Suprapubic skin (tissue), 4 donors: Measurements from ENCODE around the gene MESP1. TPM values are rescaled to one million over a fixed set of nuclear protein-coding genes. Genes with fewer than 3 reads are reported as not detected.

Experiments
- DNase-seq, 2 donors: peaks; one replicate each; pipeline ENCODE4 v3.0.0-alpha.2; 2019; ENCODE audit warnings: low spot score in 2 of 2
- H3K27ac ChIP-seq: fragments of 200-600 bp; sonication (generic); one replicate; pipeline ENCODE4 v1.5.1; 2019
- H3K27me3 ChIP-seq: fragments of 200-600 bp; sonication (generic); one replicate; pipeline ENCODE4 v1.5.1; 2019
- H3K36me3 ChIP-seq: fragments of 200-600 bp; sonication (generic); one replicate; pipeline ENCODE4 v1.5.1; 2019
- H3K4me1 ChIP-seq: fragments of 200-600 bp; sonication (generic); one replicate; pipeline ENCODE4 v1.5.1; 2019
- H3K4me3 ChIP-seq: fragments of 200-600 bp; sonication (generic); one replicate; pipeline ENCODE4 v1.5.1; 2019; ENCODE audit warnings: mild to moderate bottlenecking
- H3K9me3 ChIP-seq: fragments of 200-600 bp; sonication (generic); one replicate; pipeline ENCODE4 v1.5.1; 2019
- EP300 ChIP-seq: sonication (generic); formaldehyde crosslinking; IDR thresholded peaks from one replicate; pipeline ENCODE4 v1.6.1; 2017; ENCODE audit warnings: antibody characterized with exemption
- POLR2A ChIP-seq, 2 donors: fragments of 450-650 bp; IDR thresholded peaks; one replicate each; pipeline ENCODE4 v1.6.1; 2017; ENCODE audit warnings: antibody characterized with exemption in 2 of 2, mild to moderate bottlenecking in 2 of 2, moderate library complexity in 2 of 2
- POLR2AphosphoS5 ChIP-seq, 3 donors: sonication (generic); formaldehyde crosslinking; IDR thresholded peaks; one replicate each; pipeline ENCODE4 v1.6.1; 2017; ENCODE audit warnings: antibody characterized with exemption in 3 of 3
- WGBS: methylation state at CpG from one replicate; pipeline ENCODE4 v1.1.5; 2018; 5-methylcytosine and 5-hydroxymethylcytosine counted together
- total RNA-seq, 4 donors: library from RNA; depleted of rRNA; stranded (reverse); fragments of >200 nt; gene quantifications; one replicate each; pipeline ENCODE4 v1.1.0, GENCODE V29; 2016
- TF ChIP-seq, protein P1 (sequence below), 2 donors: fragments of 200-600 bp in 1 of 2; fragments of 450-650 bp in 1 of 2; sonication (generic) in 1 of 2; IDR thresholded peaks; one replicate each; pipeline ENCODE4 v1.5.1; 2016 to 2019; ENCODE audit warnings: antibody characterized with exemption in 2 of 2, mild to moderate bottlenecking in 1 of 2, moderate library complexity in 1 of 2

MESP1 gene
- total RNA-seq, 4 donors from 2014 or later, result 0.49 to 1.9 (median 0.89) TPM

GRCh38 chr15:89724621-89725020 is 26.4 kb downstream of the MESP1 start:
- H3K9me3 ChIP-seq, result no peaks in the 10 kb centered on the region
- no peak for DNase-seq
- H3K4me3 ChIP-seq, result no peak overlapping the region
- 100% methylated on average over 1 of the region's 1 CpG for WGBS
- no peaks in the 10 kb centered on the region for H3K27me3 ChIP-seq
- no peak for TF ChIP-seq POLR2A (IDR thresholded peaks at IDR 0.05)
- no peak for TF ChIP-seq POLR2AphosphoS5 (IDR thresholded peaks at IDR 0.05)
- TF ChIP-seq, protein P1, sequence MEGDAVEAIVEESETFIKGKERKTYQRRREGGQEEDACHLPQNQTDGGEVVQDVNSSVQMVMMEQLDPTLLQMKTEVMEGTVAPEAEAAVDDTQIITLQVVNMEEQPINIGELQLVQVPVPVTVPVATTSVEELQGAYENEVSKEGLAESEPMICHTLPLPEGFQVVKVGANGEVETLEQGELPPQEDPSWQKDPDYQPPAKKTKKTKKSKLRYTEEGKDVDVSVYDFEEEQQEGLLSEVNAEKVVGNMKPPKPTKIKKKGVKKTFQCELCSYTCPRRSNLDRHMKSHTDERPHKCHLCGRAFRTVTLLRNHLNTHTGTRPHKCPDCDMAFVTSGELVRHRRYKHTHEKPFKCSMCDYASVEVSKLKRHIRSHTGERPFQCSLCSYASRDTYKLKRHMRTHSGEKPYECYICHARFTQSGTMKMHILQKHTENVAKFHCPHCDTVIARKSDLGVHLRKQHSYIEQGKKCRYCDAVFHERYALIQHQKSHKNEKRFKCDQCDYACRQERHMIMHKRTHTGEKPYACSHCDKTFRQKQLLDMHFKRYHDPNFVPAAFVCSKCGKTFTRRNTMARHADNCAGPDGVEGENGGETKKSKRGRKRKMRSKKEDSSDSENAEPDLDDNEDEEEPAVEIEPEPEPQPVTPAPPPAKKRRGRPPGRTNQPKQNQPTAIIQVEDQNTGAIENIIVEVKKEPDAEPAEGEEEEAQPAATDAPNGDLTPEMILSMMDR (IDR thresholded peaks at IDR 0.05), result no peak
- no peak for TF ChIP-seq EP300
- H3K4me1 ChIP-seq, result peaks cover 2% of the 10 kb centered on the region
- H3K36me3 ChIP-seq, result no peaks in the 10 kb centered on the region
- H3K27ac ChIP-seq, result no peak overlapping the region

DNA sequence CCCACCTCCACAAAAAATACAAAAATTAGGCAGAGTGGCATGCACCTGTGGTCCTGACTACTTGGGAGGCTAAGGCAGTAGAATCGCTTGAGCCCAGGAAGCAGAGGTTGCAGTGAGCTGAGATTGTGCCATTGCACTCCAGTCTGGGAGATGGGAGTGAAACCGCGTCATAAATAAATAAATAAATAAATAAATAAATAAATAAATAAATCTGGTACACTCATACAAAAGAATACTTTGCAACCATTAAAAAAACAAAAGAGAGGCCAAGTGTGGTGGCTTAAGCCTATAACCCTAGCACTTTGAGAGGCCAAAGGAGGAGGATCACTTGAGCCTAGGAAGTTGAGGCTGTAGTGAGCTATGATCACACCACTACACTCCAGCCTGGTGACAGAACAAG is 28.0 kb downstream of the MESP1 start:
- H3K27me3 ChIP-seq, result no peaks in the 10 kb centered on the region
- TF ChIP-seq, protein P1 (IDR thresholded peaks at IDR 0.05), result no peak
- TF ChIP-seq POLR2A (IDR thresholded peaks at IDR 0.05), result no peak
- TF ChIP-seq EP300, result no peak
- no peak for TF ChIP-seq POLR2AphosphoS5 (IDR thresholded peaks at IDR 0.05)
- H3K4me3 ChIP-seq, result no peak overlapping the region
- WGBS, result 93% methylated on average over 3 of the region's 3 CpGs
- no peaks in the 10 kb centered on the region for H3K9me3 ChIP-seq
- H3K36me3 ChIP-seq, result no peaks in the 10 kb centered on the region
- no peak overlapping the region for H3K27ac ChIP-seq
- no peaks in the 10 kb centered on the region for H3K4me1 ChIP-seq
- DNase-seq, result no peak

DNA sequence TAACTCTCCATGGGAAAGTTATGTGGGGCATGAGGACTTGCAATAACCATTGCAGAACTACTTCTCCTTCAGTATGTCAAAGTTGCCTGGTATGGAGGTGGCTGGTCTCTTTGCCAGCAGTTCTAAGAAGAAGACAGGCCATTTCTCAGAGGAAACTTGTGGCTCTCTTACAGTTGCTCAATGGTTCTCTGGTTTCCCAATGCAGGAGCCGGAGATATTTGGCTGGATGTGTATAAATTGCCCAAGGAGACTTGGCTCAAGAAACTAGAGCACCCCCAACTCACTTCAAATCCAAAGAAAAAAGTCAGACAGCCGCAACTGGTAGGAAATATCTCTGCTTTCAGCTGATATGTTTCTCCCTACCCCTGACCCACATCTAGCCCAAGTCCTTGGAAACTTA is 36.3 kb downstream of the MESP1 start:
- H3K9me3 ChIP-seq, result no peaks in the 10 kb centered on the region
- H3K36me3 ChIP-seq, result no peaks in the 10 kb centered on the region
- no peak overlapping the region for H3K27ac ChIP-seq
- no peak for DNase-seq
- H3K27me3 ChIP-seq, result no peaks in the 10 kb centered on the region
- 87% methylated on average over 2 of the region's 2 CpGs for WGBS
- TF ChIP-seq, protein P1 (IDR thresholded peaks at IDR 0.05), result no peak
- TF ChIP-seq POLR2AphosphoS5 (IDR thresholded peaks at IDR 0.05) (no peak), EP300 (no peak), POLR2A (IDR thresholded peaks at IDR 0.05) (no peak)
- H3K4me3 ChIP-seq, result no peak overlapping the region
- H3K4me1 ChIP-seq, result no peaks in the 10 kb centered on the region

DNA sequence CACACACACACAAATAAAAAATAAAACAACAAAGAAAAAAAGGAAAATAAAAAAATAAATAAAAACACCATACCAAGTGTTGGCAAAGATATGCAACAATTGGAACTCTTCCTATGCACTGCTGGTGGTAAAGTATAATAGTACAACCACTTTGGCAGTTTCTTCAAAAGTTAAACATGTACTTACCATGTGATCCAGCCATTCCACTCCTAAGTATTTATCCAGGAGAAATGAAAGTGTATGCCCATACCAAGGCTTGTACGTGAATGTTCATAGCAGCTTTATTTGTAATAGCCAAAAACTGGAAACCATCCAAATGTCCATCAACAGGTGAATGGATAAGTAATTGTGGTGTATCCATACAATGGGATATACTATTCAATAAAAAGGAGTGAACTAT is 43.5 kb downstream of the MESP1 start:
- Histone ChIP-seq H3K36me3 (no peaks in the 10 kb centered on the region), H3K4me3 (no peak overlapping the region), H3K9me3 (no peaks in the 10 kb centered on the region), H3K27me3 (no peaks in the 10 kb centered on the region), H3K27ac (no peak overlapping the region), H3K4me1 (no peaks in the 10 kb centered on the region)
- no peak for DNase-seq
- TF ChIP-seq, protein P1 (IDR thresholded peaks at IDR 0.05), result no peak
- TF ChIP-seq EP300 (no peak), POLR2A (IDR thresholded peaks at IDR 0.05) (no peak), POLR2AphosphoS5 (IDR thresholded peaks at IDR 0.05) (no peak)
- 76% methylated on average over 1 of the region's 1 CpG for WGBS

- Histone ChIP-seq H3K4me3 (no peak overlapping the region), H3K27ac (no peak overlapping the region), H3K27me3 (peaks cover 5% of the 10 kb centered on the region), H3K9me3 (no peaks in the 10 kb centered on the region), H3K4me1 (no peaks in the 10 kb centered on the region), H3K36me3 (no peaks in the 10 kb centered on the region)
- no peak for DNase-seq
- TF ChIP-seq, protein P1 (IDR thresholded peaks at IDR 0.05), result no peak
- no peak for TF ChIP-seq POLR2AphosphoS5 (IDR thresholded peaks at IDR 0.05)
- no peak for TF ChIP-seq POLR2A (IDR thresholded peaks at IDR 0.05)
- TF ChIP-seq EP300, result no peak
Observed at GRCh38 chr15:89704411-89704810, 46.6 kb downstream of the MESP1 start.

Other genes with a start within 250 kb of the MESP1 start
- 1 to 10 TPM in 2 of 4 donors, under 1 TPM in 2; 0.76 to 1.5 (median 0.99) TPM for gene TICRR, start 175.8 kb downstream of the MESP1 start, total RNA-seq
- 1 to 10 TPM in 3 of 4 donors, under 1 TPM in 1; 0.79 to 1.9 (median 1.8) TPM for gene KIF7, start 95.8 kb downstream of the MESP1 start, total RNA-seq
- 10 to 100 TPM; 17.7 to 52.4 (median 35.9) TPM for gene PLIN1, start 71.9 kb downstream of the MESP1 start, total RNA-seq
- gene PEX11A, start 60.5 kb downstream of the MESP1 start, total RNA-seq, result 10 to 100 TPM in 2 of 4 donors, 1 to 10 TPM in 2; 7.9 to 16.9 (median 10.6) TPM
- under 1 TPM in 1 of 4 donors, not detected in 3; 0.31 TPM for gene WDR93, start 60.4 kb downstream of the MESP1 start, total RNA-seq
- gene MESP2, start 25.1 kb upstream of the MESP1 start, total RNA-seq, result 1 to 10 TPM in 1 of 4 donors, not detected in 3; 1.1 TPM
- gene ANPEP, start 63.6 kb upstream of the MESP1 start, total RNA-seq, result 10 to 100 TPM; 14.2 to 25.1 (median 19.0) TPM
- gene AP3S2, start 142.7 kb upstream of the MESP1 start, total RNA-seq, result 10 to 100 TPM; 15.5 to 70.4 (median 28.4) TPM
- gene ARPIN, start 161.7 kb upstream of the MESP1 start, total RNA-seq, result 10 to 100 TPM; 12.0 to 24.8 (median 16.6) TPM